ENCODE results near the gene SORCS1. TPM values are rescaled to one million over a fixed set of nuclear protein-coding genes. Genes with fewer than 3 reads are reported as not detected.

The SORCS1 gene
- total and polyA plus RNA-seq, 2 experiments from 2014 or later = 2.9 to 8.9 TPM

DNA sequence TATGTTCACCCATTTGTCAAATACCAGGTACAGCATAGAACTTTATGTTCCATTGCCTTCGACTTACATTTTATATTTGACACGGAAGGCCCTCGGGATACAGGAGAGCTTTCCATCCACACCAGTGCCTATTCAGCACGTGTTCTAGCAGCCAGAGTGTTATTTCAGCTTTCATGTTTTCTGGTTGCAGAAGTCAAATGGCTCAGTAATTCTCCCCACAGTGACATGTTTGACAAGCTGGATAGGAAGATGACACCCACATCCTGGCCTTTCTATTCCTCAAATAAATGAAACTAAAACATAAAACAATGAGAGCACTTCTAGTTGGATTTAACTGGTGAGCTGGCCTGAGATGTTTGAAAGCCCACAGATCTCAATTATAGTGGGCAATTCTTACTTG, 173.4 kb downstream of the SORCS1 start:
- Histone ChIP-seq H3K79me2 (replicated peaks; ENCODE audit: insufficient read depth) (no peaks in the 10 kb centered on the region), H3K4me2 (no peak overlapping the region), H3K4me1 (ENCODE audit: insufficient read depth) (no peaks in the 10 kb centered on the region), H4K20me1 (replicated peaks; ENCODE audit: insufficient read depth) (no peaks in the 10 kb centered on the region), H2AFZ (no peak overlapping the region), H3K9me2 (ENCODE audit: insufficient read depth) (no peaks in the 10 kb centered on the region), H3K27ac (ENCODE audit: low read depth) (no peak overlapping the region), H3F3A (replicated peaks; ENCODE audit: low read depth) (no peaks in the 10 kb centered on the region), H3K4me3 (no peak overlapping the region), H3K36me3 (ENCODE audit: insufficient read depth) (no peaks in the 10 kb centered on the region), H3K27me3 (ENCODE audit: insufficient read depth) (no peaks in the 10 kb centered on the region)
- Mint-ChIP-seq H3K9me3 (no peaks in the 10 kb centered on the region), H3K4me3 (no peak overlapping the region), H3K27ac (no peak overlapping the region), H3K36me3 (ENCODE audit: low read depth) (no peaks in the 10 kb centered on the region), H3K4me1 (no peaks in the 10 kb centered on the region), H3K27me3 (ENCODE audit: insufficient read depth, low read depth, poor library complexity) (no peaks in the 10 kb centered on the region)
- ATAC-seq (no peak), DNase-seq (ENCODE audit: low spot score) (no peak)
- no peak for TF ChIP-seq EZH2phosphoT487 (IDR thresholded peaks at IDR 0.05; ENCODE audit: unreplicated experiment)
- TF ChIP-seq, protein P1, sequence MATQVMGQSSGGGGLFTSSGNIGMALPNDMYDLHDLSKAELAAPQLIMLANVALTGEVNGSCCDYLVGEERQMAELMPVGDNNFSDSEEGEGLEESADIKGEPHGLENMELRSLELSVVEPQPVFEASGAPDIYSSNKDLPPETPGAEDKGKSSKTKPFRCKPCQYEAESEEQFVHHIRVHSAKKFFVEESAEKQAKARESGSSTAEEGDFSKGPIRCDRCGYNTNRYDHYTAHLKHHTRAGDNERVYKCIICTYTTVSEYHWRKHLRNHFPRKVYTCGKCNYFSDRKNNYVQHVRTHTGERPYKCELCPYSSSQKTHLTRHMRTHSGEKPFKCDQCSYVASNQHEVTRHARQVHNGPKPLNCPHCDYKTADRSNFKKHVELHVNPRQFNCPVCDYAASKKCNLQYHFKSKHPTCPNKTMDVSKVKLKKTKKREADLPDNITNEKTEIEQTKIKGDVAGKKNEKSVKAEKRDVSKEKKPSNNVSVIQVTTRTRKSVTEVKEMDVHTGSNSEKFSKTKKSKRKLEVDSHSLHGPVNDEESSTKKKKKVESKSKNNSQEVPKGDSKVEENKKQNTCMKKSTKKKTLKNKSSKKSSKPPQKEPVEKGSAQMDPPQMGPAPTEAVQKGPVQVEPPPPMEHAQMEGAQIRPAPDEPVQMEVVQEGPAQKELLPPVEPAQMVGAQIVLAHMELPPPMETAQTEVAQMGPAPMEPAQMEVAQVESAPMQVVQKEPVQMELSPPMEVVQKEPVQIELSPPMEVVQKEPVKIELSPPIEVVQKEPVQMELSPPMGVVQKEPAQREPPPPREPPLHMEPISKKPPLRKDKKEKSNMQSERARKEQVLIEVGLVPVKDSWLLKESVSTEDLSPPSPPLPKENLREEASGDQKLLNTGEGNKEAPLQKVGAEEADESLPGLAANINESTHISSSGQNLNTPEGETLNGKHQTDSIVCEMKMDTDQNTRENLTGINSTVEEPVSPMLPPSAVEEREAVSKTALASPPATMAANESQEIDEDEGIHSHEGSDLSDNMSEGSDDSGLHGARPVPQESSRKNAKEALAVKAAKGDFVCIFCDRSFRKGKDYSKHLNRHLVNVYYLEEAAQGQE (IDR thresholded peaks at IDR 0.05; ENCODE audit: unreplicated experiment) = no peak
- no peak for TF ChIP-seq CTCF (conservative IDR thresholded peaks at IDR 0.05; ENCODE audit: low read depth in 2 of 2)
- TF ChIP-seq, protein P2, sequence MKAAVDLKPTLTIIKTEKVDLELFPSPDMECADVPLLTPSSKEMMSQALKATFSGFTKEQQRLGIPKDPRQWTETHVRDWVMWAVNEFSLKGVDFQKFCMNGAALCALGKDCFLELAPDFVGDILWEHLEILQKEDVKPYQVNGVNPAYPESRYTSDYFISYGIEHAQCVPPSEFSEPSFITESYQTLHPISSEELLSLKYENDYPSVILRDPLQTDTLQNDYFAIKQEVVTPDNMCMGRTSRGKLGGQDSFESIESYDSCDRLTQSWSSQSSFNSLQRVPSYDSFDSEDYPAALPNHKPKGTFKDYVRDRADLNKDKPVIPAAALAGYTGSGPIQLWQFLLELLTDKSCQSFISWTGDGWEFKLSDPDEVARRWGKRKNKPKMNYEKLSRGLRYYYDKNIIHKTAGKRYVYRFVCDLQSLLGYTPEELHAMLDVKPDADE (IDR thresholded peaks at IDR 0.05) = no peak
- TF ChIP-seq, protein P3, sequence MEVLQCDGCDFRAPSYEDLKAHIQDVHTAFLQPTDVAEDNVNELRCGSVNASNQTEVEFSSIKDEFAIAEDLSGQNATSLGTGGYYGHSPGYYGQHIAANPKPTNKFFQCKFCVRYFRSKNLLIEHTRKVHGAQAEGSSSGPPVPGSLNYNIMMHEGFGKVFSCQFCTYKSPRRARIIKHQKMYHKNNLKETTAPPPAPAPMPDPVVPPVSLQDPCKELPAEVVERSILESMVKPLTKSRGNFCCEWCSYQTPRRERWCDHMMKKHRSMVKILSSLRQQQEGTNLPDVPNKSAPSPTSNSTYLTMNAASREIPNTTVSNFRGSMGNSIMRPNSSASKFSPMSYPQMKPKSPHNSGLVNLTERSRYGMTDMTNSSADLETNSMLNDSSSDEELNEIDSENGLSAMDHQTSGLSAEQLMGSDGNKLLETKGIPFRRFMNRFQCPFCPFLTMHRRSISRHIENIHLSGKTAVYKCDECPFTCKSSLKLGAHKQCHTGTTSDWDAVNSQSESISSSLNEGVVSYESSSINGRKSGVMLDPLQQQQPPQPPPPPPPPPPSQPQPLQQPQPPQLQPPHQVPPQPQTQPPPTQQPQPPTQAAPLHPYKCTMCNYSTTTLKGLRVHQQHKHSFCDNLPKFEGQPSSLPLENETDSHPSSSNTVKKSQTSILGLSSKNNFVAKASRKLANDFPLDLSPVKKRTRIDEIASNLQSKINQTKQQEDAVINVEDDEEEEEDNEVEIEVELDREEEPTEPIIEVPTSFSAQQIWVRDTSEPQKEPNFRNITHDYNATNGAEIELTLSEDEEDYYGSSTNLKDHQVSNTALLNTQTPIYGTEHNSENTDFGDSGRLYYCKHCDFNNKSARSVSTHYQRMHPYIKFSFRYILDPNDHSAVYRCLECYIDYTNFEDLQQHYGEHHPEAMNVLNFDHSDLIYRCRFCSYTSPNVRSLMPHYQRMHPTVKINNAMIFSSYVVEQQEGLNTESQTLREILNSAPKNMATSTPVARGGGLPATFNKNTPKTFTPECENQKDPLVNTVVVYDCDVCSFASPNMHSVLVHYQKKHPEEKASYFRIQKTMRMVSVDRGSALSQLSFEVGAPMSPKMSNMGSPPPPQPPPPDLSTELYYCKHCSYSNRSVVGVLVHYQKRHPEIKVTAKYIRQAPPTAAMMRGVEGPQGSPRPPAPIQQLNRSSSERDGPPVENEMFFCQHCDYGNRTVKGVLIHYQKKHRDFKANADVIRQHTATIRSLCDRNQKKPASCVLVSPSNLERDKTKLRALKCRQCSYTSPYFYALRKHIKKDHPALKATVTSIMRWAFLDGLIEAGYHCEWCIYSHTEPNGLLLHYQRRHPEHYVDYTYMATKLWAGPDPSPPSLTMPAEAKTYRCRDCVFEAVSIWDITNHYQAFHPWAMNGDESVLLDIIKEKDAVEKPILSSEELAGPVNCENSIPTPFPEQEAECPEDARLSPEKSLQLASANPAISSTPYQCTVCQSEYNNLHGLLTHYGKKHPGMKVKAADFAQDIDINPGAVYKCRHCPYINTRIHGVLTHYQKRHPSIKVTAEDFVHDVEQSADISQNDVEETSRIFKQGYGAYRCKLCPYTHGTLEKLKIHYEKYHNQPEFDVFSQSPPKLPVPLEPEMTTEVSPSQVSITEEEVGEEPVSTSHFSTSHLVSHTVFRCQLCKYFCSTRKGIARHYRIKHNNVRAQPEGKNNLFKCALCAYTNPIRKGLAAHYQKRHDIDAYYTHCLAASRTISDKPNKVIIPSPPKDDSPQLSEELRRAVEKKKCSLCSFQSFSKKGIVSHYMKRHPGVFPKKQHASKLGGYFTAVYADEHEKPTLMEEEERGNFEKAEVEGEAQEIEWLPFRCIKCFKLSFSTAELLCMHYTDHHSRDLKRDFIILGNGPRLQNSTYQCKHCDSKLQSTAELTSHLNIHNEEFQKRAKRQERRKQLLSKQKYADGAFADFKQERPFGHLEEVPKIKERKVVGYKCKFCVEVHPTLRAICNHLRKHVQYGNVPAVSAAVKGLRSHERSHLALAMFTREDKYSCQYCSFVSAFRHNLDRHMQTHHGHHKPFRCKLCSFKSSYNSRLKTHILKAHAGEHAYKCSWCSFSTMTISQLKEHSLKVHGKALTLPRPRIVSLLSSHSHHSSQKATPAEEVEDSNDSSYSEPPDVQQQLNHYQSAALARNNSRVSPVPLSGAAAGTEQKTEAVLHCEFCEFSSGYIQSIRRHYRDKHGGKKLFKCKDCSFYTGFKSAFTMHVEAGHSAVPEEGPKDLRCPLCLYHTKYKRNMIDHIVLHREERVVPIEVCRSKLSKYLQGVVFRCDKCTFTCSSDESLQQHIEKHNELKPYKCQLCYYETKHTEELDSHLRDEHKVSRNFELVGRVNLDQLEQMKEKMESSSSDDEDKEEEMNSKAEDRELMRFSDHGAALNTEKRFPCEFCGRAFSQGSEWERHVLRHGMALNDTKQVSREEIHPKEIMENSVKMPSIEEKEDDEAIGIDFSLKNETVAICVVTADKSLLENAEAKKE (CRISPR knock-in tag; IDR thresholded peaks at IDR 0.05) = no peak
- no peak for TF ChIP-seq POLR2AphosphoS5 (IDR thresholded peaks at IDR 0.05; ENCODE audit: low read depth)
- no peak for TF ChIP-seq JUNB (IDR thresholded peaks at IDR 0.05; ENCODE audit: unreplicated experiment)
- no peak for TF ChIP-seq ZNF114 (CRISPR knock-in tag; IDR thresholded peaks at IDR 0.05)
- no peak for TF ChIP-seq NANOG (IDR thresholded peaks at IDR 0.05; ENCODE audit: borderline replicate concordance)
- no peak for TF ChIP-seq CREB1 (CRISPR knock-in tag; IDR thresholded peaks at IDR 0.05; ENCODE audit: low read depth)
- no peak for TF ChIP-seq EZH2 (IDR thresholded peaks at IDR 0.05; ENCODE audit: low read depth, unreplicated experiment)
- TF ChIP-seq STAT1 (IDR thresholded peaks at IDR 0.05; ENCODE audit: unreplicated experiment) = no peak
- TF ChIP-seq ZNF331 (CRISPR knock-in tag; IDR thresholded peaks at IDR 0.05; ENCODE audit: low read depth) = no peak

All from GM23338 (cell line).